IPS-20b (cell line): ENCODE data around the gene BCL2.

Experiments used
- H3K27ac ChIP-seq: one replicate; pipeline ENCODE4 v1.5.1; 2013; ENCODE audit warnings: low read length
- H3K27me3 ChIP-seq: 2 replicates; pipeline ENCODE4 v1.6.1; 2013; ENCODE audit warnings: mild to moderate bottlenecking, low read length, inconsistent platforms; ENCODE audit not compliant: insufficient read depth
- H3K36me3 ChIP-seq: 2 replicates; pipeline ENCODE4 v1.6.1; 2013; ENCODE audit warnings: low read depth, mild to moderate bottlenecking, inconsistent platforms, low read length, moderate library complexity; ENCODE audit not compliant: insufficient read depth
- H3K4me1 ChIP-seq: 2 replicates; pipeline ENCODE4 v1.6.1; 2013; ENCODE audit warnings: mild to moderate bottlenecking, control low read depth, inconsistent platforms, low read length, moderate library complexity; ENCODE audit not compliant: insufficient read depth
- H3K4me3 ChIP-seq: 2 replicates; pipeline ENCODE4 v1.5.1; 2013; ENCODE audit warnings: mild to moderate bottlenecking, low read length, inconsistent platforms
- H3K9ac ChIP-seq: 2 replicates; pipeline ENCODE4 v1.6.1; 2013; ENCODE audit warnings: low read depth, mild to moderate bottlenecking, inconsistent platforms, low read length, moderate library complexity
- H3K9me3 ChIP-seq: 2 replicates; pipeline ENCODE4 v1.6.1; 2013; ENCODE audit warnings: mild to moderate bottlenecking, low read depth, low read length, inconsistent platforms; ENCODE audit not compliant: insufficient read depth

Gene BCL2

DNA sequence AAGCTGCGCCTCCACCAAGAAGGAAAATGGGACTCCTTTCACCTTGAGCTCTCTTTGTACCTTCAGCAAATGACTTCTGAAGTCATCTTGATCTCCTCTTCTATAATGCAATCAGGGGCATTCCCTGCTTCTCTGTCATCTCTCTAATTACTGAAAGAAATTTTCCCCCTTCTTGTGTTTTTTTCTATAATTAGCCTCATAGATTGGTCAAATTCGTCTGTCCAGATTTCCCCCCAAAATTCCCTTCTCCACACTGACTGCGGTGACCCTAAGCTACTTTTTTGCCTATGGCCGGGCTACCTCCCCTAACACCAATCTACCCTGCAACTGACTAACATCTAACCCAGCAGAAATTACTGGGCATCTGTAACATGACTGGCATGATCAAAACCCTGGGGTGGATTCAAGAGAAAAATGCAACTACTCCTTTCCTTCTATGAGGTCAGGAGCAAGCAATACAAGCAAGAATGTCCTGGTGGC, 168.6 kb downstream of the BCL2 start:
- Histone ChIP-seq H3K27ac (no peak overlapping the region), H3K36me3 (no peaks in the 10 kb centered on the region), H3K4me1 (no peaks in the 10 kb centered on the region; the same call in 1 of the 2 replicates), H3K27me3 (no peaks in the 10 kb centered on the region), H3K9ac (no peak overlapping the region), H3K4me3 (no peak overlapping the region), H3K9me3 (no peaks in the 10 kb centered on the region)

DNA sequence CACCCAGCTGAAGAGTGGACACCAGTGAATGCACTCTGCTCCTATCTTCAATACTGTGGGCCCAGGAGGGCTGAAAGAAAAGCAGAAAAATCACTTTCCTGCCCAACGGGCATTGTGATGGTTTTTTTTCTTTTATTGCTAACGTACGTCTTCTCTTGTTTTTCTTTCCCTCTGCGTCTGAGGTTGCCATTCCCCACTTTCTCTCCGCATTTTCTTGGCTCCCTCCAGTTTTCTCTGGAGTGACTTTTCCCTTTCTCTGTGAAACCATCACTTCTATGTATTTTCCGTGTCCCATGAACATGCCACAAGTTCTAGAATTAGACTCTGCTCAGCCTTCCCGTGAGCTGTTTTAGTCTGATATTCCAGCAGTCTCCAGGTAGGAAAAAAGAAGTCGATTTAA, 169.2 kb downstream of the BCL2 start:
- Histone ChIP-seq H3K36me3 (no peaks in the 10 kb centered on the region), H3K27me3 (no peaks in the 10 kb centered on the region), H3K4me3 (no peak overlapping the region), H3K4me1 (no peaks in the 10 kb centered on the region; the same call in 1 of the 2 replicates), H3K9ac (no peak overlapping the region), H3K27ac (no peak overlapping the region), H3K9me3 (no peaks in the 10 kb centered on the region)

DNA sequence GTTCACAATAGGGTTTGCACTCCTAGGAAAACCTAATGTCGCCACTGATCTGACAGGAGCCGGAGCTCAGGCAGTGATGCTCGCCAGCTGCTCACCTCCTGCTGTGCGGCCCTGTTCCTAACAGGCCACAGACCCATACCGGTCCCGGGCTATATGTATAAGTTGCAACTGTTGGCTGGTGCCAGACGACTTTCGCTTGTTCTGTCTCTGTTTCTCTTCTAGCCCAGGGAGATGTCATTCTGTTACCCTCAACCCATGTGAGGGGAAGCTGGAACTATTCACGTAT, 170.3 kb downstream of the BCL2 start:
- Histone ChIP-seq H3K27me3 (no peaks in the 10 kb centered on the region), H3K9me3 (no peaks in the 10 kb centered on the region), H3K27ac (no peak overlapping the region), H3K4me1 (no peaks in the 10 kb centered on the region; the same call in 1 of the 2 replicates), H3K4me3 (no peak overlapping the region), H3K36me3 (no peaks in the 10 kb centered on the region), H3K9ac (no peak overlapping the region)

DNA sequence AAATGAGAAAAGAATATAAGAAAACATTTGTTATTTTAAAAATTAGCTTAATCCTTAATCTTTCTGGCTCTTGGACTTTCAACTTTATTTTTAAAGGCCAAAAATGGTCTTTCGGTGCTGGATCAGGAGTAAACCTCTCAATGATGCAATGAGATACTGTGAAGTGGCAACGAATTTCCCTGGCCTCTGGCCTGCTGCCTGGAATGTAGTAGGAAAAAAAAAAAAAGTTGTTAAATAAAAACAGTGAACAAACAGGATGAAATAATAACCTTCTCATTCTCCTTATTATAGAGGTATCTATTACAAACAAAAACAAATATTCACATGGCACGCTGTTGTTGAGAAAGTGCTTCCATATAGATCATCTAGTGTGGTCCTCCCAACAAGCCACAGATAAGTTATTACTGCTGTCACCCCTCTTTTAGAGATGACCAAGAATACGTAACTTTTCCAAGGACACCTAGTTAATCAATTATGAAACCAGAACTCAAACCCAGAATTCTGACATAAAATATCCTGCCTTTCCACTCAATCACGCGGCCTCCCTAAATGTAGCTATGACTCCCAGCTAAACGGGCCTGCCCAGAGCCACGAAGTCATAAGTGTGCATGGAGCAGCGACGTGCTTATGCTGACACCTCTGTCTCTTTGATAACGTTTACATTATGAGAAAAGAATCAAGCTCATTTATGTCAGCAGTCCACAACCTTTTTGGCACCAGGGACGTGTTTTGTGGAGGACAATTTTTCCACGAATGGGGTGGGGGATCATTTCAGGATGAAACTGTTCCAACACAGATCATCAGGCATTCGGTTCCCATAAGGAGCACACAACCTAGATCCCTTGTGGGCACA, 170.9 kb downstream of the BCL2 start:
- Histone ChIP-seq H3K27me3 (no peaks in the 10 kb centered on the region), H3K27ac (no peak overlapping the region), H3K9me3 (no peaks in the 10 kb centered on the region), H3K4me1 (no peaks in the 10 kb centered on the region; the same call in 1 of the 2 replicates), H3K4me3 (no peak overlapping the region), H3K9ac (no peak overlapping the region), H3K36me3 (no peaks in the 10 kb centered on the region)

DNA sequence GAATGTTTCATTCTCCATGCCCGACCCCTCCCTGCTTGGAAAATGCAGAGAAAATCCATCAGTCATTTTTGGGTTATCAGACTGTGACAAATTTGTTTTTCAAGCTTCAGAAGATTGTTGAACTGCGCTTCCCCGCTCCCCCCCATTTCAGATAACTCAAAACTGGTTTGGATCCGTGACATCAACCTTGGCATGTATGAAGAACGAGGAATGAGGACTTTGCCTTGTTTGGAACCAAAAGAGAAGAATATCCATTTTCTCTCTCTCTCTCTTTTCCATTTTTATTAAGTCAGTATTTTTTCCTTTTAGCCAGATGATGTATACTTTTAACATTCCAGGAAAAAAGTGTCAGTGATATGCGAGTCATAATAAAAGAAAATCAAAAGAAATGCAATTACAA, 171.6 kb downstream of the BCL2 start:
- Histone ChIP-seq H3K36me3 (no peaks in the 10 kb centered on the region), H3K9ac (no peak overlapping the region), H3K27ac (no peak overlapping the region), H3K4me3 (no peak overlapping the region), H3K9me3 (no peaks in the 10 kb centered on the region), H3K27me3 (no peaks in the 10 kb centered on the region), H3K4me1 (no peaks in the 10 kb centered on the region; the same call in 1 of the 2 replicates)

DNA sequence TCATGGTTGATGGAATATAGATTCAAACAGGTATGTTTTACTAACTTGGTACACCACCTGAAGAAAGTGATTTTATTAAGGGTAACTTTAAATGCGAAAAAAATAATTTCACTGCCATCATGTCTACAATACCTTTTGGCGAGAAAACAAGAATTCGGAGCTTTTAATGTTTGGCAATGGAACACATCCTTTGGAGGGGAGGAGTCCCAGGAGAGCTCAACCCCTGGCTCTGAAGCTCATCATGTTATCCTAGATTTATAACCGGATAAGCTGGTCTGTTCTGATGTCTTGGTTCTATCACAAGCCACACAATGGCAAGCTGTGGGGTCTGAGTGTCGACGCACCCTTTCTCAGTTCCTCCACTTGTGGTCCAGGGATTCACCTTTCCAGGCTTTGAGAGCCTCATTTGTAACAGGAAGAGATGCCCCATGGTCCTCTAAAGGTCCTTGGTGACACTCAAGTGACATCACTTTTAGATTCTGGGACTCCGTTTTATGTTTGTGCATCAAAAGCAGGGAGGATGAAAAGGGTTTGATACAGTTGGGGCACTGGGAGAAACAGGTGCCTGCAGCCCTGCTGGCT, 172.7 kb downstream of the BCL2 start:
- Histone ChIP-seq H3K9me3 (no peaks in the 10 kb centered on the region; the same call in 1 of the 2 replicates), H3K4me1 (no peaks in the 10 kb centered on the region; the same call in 1 of the 2 replicates), H3K27me3 (no peaks in the 10 kb centered on the region)

DNA sequence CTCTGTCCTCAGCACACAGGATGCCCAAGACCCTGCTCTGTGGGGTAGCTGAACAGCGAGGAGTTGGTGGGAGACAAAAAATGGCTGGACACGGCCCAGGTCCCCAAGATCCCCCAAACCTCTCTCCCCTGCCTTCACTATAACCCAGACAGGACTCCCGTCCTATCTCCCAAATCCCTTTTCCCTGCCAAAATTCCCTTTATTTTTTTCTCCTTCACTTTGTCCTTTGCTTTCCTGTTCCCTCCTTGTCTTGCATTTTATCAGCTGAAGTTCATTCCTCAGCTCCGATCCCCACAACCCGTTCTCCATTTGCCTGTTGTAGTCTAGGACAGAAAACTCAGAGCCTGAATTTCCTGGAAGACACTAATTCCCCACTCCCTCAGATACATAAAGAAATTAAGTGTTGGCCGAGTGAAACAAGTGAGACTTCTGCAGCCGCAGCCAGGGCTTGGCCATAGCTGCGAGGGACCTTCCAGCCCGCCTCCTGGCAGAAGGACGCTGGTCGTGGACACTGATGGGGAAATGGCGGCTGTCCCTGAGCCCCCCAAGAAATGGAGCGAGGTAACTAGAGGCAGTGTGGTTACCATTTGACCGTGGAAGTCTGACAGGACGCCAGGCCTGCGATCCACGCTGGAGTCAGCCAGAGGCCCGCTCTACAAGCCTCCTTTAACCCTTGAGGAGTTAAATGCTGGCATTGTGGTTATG, 173.6 kb downstream of the BCL2 start:
- Histone ChIP-seq H3K4me3 (no peak overlapping the region), H3K36me3 (no peaks in the 10 kb centered on the region), H3K27ac (no peak overlapping the region), H3K4me1 (no peaks in the 10 kb centered on the region; the same call in 1 of the 2 replicates), H3K9me3 (no peaks in the 10 kb centered on the region; the same call in 1 of the 2 replicates), H3K9ac (no peak overlapping the region), H3K27me3 (no peaks in the 10 kb centered on the region)

More for the DNA sequence above, 172.7 kb downstream of the BCL2 start:
- Histone ChIP-seq H3K27ac (no peak overlapping the region), H3K4me3 (no peak overlapping the region), H3K9ac (no peak overlapping the region), H3K36me3 (no peaks in the 10 kb centered on the region)

DNA sequence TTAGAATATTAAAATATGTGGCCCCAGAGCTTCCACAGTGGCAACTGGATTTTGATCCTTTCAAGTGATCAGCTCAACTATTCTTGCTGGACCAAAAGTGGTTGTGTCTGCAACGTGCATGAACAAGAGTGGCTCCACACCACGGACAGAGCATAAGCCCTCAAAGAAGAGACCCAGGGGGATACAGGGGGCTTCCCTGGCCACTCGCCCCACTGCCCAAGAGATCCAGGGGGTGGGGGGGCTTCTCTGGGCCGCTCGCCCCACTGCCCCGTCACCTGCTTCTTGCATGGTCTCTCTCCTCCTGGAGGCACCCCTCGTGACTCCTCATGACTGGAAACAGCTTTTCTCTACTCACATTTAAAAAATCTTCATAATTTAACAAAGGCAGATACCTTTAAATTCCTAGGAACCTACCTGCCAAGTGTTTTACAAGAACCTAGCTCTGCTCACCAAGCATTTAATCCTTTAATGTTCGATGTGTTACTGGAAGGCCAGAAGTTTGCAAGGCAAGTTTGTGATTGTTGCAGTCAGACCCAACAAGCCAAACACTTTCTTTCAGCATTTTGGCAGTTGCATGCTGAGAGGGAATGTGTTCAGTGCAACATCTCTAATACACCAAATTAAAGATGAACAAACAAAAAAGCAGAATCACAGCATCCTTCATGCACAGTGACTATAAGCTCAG, 174.3 kb downstream of the BCL2 start:
- Histone ChIP-seq H3K27ac (no peak overlapping the region), H3K27me3 (no peaks in the 10 kb centered on the region), H3K36me3 (no peaks in the 10 kb centered on the region), H3K4me1 (no peaks in the 10 kb centered on the region; the same call in 1 of the 2 replicates), H3K9me3 (no peaks in the 10 kb centered on the region; the same call in 1 of the 2 replicates), H3K9ac (no peak overlapping the region), H3K4me3 (no peak overlapping the region)

DNA sequence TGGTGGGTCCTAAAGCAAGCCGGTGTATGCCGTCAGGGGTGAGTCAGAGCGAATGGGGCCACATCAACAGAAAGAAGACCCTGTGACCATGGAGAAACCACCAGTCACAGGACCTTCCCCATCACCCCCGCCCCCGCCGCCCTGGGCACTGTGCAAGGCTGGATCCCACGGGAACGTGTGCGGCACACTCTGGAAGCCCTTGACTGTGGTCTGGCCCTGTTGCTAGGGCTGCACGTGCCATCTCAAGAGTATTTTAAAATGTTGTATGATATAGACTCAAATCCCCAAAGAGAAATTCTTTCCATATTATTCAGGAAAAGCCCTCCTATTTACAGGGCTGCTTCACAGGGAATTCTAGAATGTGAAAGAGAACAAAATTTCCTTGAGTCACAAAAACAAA, 174.8 kb downstream of the BCL2 start:
- Histone ChIP-seq H3K27ac (no peak overlapping the region), H3K9me3 (no peaks in the 10 kb centered on the region; the same call in 1 of the 2 replicates), H3K27me3 (no peaks in the 10 kb centered on the region), H3K36me3 (no peaks in the 10 kb centered on the region), H3K4me3 (no peak overlapping the region), H3K9ac (no peak overlapping the region), H3K4me1 (no peaks in the 10 kb centered on the region; the same call in 1 of the 2 replicates)

DNA sequence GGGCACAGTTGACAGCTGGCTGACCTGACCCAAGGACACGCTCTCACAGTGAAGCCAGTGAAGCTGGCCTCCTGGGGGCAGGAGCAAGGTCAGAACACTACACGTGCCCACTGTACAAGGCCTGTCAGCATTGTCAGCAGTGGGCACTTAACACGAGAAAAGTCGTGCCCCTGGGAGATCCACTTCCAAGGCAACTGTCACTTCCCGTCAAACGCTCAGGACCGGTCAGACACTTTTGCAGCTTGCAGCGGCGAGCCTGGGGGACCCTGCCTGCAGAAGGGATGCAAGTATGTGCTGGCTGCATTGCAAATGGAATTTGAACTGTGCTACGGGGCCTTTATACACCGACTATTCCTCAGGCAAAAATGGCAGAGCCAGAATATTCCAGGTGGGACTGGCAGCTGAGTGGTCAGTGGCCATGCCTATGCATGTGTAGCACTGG, 176.2 kb downstream of the BCL2 start:
- Histone ChIP-seq H3K27ac (no peak overlapping the region), H3K9ac (no peak overlapping the region), H3K27me3 (no peaks in the 10 kb centered on the region), H3K4me1 (peaks cover 9% of the 10 kb centered on the region; the same call in 1 of the 2 replicates), H3K9me3 (no peaks in the 10 kb centered on the region; the same call in 1 of the 2 replicates), H3K4me3 (no peak overlapping the region), H3K36me3 (no peaks in the 10 kb centered on the region)

DNA sequence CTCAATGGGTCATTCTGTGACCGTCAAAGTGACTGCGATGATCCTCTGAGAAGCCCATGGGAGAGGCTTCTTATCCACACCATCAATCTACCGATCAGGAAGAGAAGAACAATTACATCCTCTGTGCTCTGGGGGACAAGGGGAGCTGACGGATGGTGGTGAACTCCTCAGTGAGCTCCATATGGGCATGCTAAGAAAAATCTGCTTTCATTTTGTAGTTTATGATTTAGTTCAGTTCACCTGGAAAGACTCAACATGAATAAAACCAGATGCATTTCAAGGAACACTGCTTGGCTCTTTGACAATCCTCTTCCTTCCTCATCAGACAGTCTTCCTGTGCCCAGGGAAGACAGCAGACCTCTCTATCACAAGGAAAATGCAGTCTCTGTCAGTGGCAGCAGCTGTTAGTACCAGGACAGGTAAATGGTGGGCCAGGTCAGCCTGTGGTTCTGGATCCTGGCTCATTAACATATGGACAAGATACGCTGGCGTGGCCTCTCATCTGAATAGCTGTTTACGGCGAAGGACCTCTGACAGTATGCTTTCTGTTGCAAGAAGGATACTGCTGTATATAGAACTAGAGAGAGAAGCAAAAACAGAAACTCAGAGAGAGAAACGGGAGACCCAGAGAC, 176.9 kb downstream of the BCL2 start:
- H3K4me3 ChIP-seq: no peak overlapping the region
- H3K27ac ChIP-seq: no peak overlapping the region
- no peak overlapping the region for H3K9ac ChIP-seq
- H3K36me3 ChIP-seq: no peaks in the 10 kb centered on the region
- H3K4me1 ChIP-seq: peaks cover 15% of the 10 kb centered on the region; the same call in 1 of the 2 replicates
- H3K9me3 ChIP-seq: no peaks in the 10 kb centered on the region; the same call in 1 of the 2 replicates
- H3K27me3 ChIP-seq: no peaks in the 10 kb centered on the region
